H9 (cell line): ENCODE results near the gene SPAG7. TPM values are rescaled to one million over a fixed set of nuclear protein-coding genes. Genes with fewer than 3 reads are reported as not detected.

Source experiments
- DNase-seq: peaks from one replicate; pipeline ENCODE4 v3.0.0-alpha.2; 2017
- H2AFZ ChIP-seq: one replicate; pipeline ENCODE4 v1.6.1; 2013; ENCODE audit warnings: mild to moderate bottlenecking, low read length, control low read depth, moderate library complexity
- H2AK5ac ChIP-seq: 2 replicates; pipeline ENCODE4 v1.6.1; 2013; ENCODE audit warnings: low read length, control low read depth, mixed read lengths; ENCODE audit not compliant: insufficient read length
- H2BK120ac ChIP-seq: one replicate; pipeline ENCODE4 v1.6.1; 2013; ENCODE audit warnings: low read depth, mild to moderate bottlenecking, low read length, control low read depth, inconsistent platforms; ENCODE audit not compliant: poor library complexity, severe bottlenecking
- H2BK12ac ChIP-seq: 2 replicates; pipeline ENCODE4 v1.6.1; 2013; ENCODE audit warnings: low read length, control low read depth, mixed read lengths, low read depth; ENCODE audit not compliant: insufficient read length
- H2BK15ac ChIP-seq: 2 replicates; pipeline ENCODE4 v1.6.1; 2013; ENCODE audit warnings: low read depth, low read length, control low read depth
- H2BK20ac ChIP-seq: one replicate; pipeline ENCODE4 v1.6.1; 2013; ENCODE audit warnings: low read depth, mild to moderate bottlenecking, low read length, control low read depth, inconsistent platforms; ENCODE audit not compliant: poor library complexity, severe bottlenecking
- H2BK5ac ChIP-seq: 2 replicates; pipeline ENCODE4 v1.6.1; 2013; ENCODE audit warnings: low read length, control low read depth, mixed read lengths; ENCODE audit not compliant: insufficient read length
- H3K14ac ChIP-seq: 2 replicates; pipeline ENCODE4 v1.6.1; 2013; ENCODE audit warnings: low read length, control low read depth; ENCODE audit not compliant: insufficient read depth
- H3K18ac ChIP-seq: 2 replicates; pipeline ENCODE4 v1.6.1; 2013; ENCODE audit warnings: low read depth, mild to moderate bottlenecking, mixed read lengths, low read length, control low read depth; ENCODE audit not compliant: insufficient read length
- H3K23ac ChIP-seq: 2 replicates; pipeline ENCODE4 v1.6.1; 2013; ENCODE audit warnings: low read length, control low read depth, mixed read lengths, low read depth; ENCODE audit not compliant: insufficient read length
- H3K23me2 ChIP-seq: 2 replicates; pipeline ENCODE4 v1.6.1; 2013; ENCODE audit warnings: low read depth, mild to moderate bottlenecking, mixed read lengths, low read length, control low read depth; ENCODE audit not compliant: insufficient read length, poor library complexity, severe bottlenecking
- H3K27ac ChIP-seq: 2 replicates; pipeline ENCODE4 v1.5.1; 2013; ENCODE audit warnings: low read length, control low read depth, mixed read lengths, low read depth; ENCODE audit not compliant: insufficient read length
- H3K27me3 ChIP-seq: 2 replicates; pipeline ENCODE4 v1.6.1; 2013; ENCODE audit warnings: low read length, control low read depth, inconsistent platforms; ENCODE audit not compliant: insufficient read depth
- H3K4ac ChIP-seq: 2 replicates; pipeline ENCODE4 v1.6.1; 2013; ENCODE audit warnings: low read depth, mild to moderate bottlenecking, control low read depth, inconsistent platforms, low read length, moderate library complexity
- H3K4me1 ChIP-seq: 2 replicates; pipeline ENCODE4 v1.6.1; 2013; ENCODE audit warnings: low read length, control low read depth, inconsistent platforms; ENCODE audit not compliant: insufficient read depth
- H3K4me2 ChIP-seq: 2 replicates; pipeline ENCODE4 v1.6.1; 2013; ENCODE audit warnings: low read length, control low read depth, mixed read lengths; ENCODE audit not compliant: insufficient read length, insufficient read depth
- H3K56ac ChIP-seq: 2 replicates; pipeline ENCODE4 v1.6.1; 2013; ENCODE audit warnings: low read depth, mild to moderate bottlenecking, mixed read lengths, low read length, control low read depth; ENCODE audit not compliant: insufficient read length
- H3K79me1 ChIP-seq: 2 replicates; pipeline ENCODE4 v1.6.1; 2013; ENCODE audit warnings: low read depth, mild to moderate bottlenecking, moderate library complexity, low read length, control low read depth, inconsistent platforms; ENCODE audit not compliant: insufficient read depth, poor library complexity, severe bottlenecking
- H3K79me2 ChIP-seq: 2 replicates; pipeline ENCODE4 v1.6.1; 2013; ENCODE audit warnings: low read length, control low read depth, inconsistent platforms; ENCODE audit not compliant: insufficient read depth
- H3K9ac ChIP-seq: 2 replicates; pipeline ENCODE4 v1.6.1; 2013; ENCODE audit warnings: low read length, control low read depth, mixed read lengths; ENCODE audit not compliant: insufficient read length; ENCODE audit errors: extremely low read depth
- H3K9me3 ChIP-seq: one replicate; pipeline ENCODE4 v1.6.1; 2013; ENCODE audit warnings: low read depth, low read length, inconsistent platforms; ENCODE audit not compliant: control insufficient read depth
- H3T11ph ChIP-seq: one replicate; pipeline ENCODE4 v1.6.1; 2013; ENCODE audit warnings: mild to moderate bottlenecking, low read length, control low read depth, inconsistent platforms
- H4K20me1 ChIP-seq: one replicate; pipeline ENCODE4 v1.6.1; 2013; ENCODE audit not compliant: control insufficient read depth, insufficient read length, insufficient read depth
- H4K5ac ChIP-seq: 2 replicates; pipeline ENCODE4 v1.6.1; 2013; ENCODE audit warnings: low read depth, mild to moderate bottlenecking, mixed read lengths, low read length, control low read depth; ENCODE audit not compliant: insufficient read length
- H4K8ac ChIP-seq: replicated peaks from 2 replicates; pipeline ENCODE4 v1.6.1; 2013; ENCODE audit warnings: low read length, control low read depth, mixed read lengths, low read depth; ENCODE audit not compliant: insufficient read length
- H4K91ac ChIP-seq: 2 replicates; pipeline ENCODE4 v1.6.1; 2013; ENCODE audit warnings: low read depth, mild to moderate bottlenecking, moderate library complexity, mixed read lengths, low read length, control low read depth; ENCODE audit not compliant: insufficient read length
- H3K27ac Mint-ChIP-seq, 3 experiments: 2 replicates in 2 of 3; 3 replicates in 1 of 3; pipeline ENCODE4 v1.8.0; 2020 to 2021; ENCODE audit warnings: mixed read lengths in 3 of 3, mild to moderate bottlenecking in 1 of 3, moderate library complexity in 1 of 3
- H3K27me3 Mint-ChIP-seq: 2 replicates; pipeline ENCODE4 v1.8.0; 2021; ENCODE audit warnings: low read depth, mild to moderate bottlenecking, moderate library complexity, mixed read lengths
- H3K36me3 Mint-ChIP-seq, 3 experiments: 2 replicates in 2 of 3; 3 replicates in 1 of 3; pipeline ENCODE4 v1.8.0; 2020 to 2021; ENCODE audit warnings: low read depth in 3 of 3, mixed read lengths in 3 of 3; ENCODE audit not compliant: insufficient read depth in 1 of 3
- H3K4me1 Mint-ChIP-seq, 2 experiments: 2 replicates each; pipeline ENCODE4 v1.8.0; 2020; ENCODE audit warnings: mixed read lengths in 2 of 2
- H3K4me3 Mint-ChIP-seq, 2 experiments: 2 replicates in 1 of 2; 3 replicates in 1 of 2; pipeline ENCODE4 v1.8.0; 2020 to 2021; ENCODE audit warnings: mild to moderate bottlenecking in 2 of 2, mixed read lengths in 2 of 2, moderate library complexity in 1 of 2
- H3K9me3 Mint-ChIP-seq, 2 experiments: 2 replicates in 1 of 2; 3 replicates in 1 of 2; pipeline ENCODE4 v1.8.0; 2020; ENCODE audit warnings: mild to moderate bottlenecking in 2 of 2, mixed read lengths in 2 of 2, moderate library complexity in 1 of 2
- WGBS: extraction: QIAGEN DNeasy Blood & Tissue Kit; methylation state at CpG from one replicate; pipeline ENCODE4 v1.1.7; 2013; ENCODE audit warnings: missing lambda C conversion rate, low lambda C conversion rate, mixed read lengths; ENCODE audit not compliant: insufficient read length; ENCODE audit errors: extremely low coverage; 5-methylcytosine and 5-hydroxymethylcytosine counted together
- total RNA-seq: library from RNA; stranded (reverse); gene quantifications from 2 replicates; pipeline ENCODE4 v1.2.1, GENCODE V29; 2021
- TF ChIP-seq, protein P1 (sequence below): fragments of 200-600 bp; sonication (generic); conservative IDR thresholded peaks from 3 replicates; pipeline ENCODE4 v1.8.0; 2021; ENCODE audit warnings: antibody characterized with exemption, mild to moderate bottlenecking

The SPAG7 gene
- total RNA-seq, 1 experiment from 2014 or later = 102 TPM

GRCh38 chr17:4969047-4969550 is 1.5 kb upstream of the SPAG7 start:
- H3K23me2 ChIP-seq = peaks cover 23% of the 10 kb centered on the region
- H2AK5ac ChIP-seq = no peak overlapping the region
- Mint-ChIP-seq H3K27me3 (peaks cover 14% of the 10 kb centered on the region), H3K27ac (peak overlapping the region in 1 of 3 experiments; percentile 56; a peak in 5 of 7 replicates), H3K4me1 (peaks cover 36 to 38% of the 10 kb centered on the region in 2 experiments), H3K36me3 (peaks cover 32 to 47% (median 47%) of the 10 kb centered on the region in 3 experiments), H3K9me3 (peaks cover 5 to 21% of the 10 kb centered on the region in 2 experiments; a peak in 4 of 5 replicates), H3K4me3 (no peak overlapping the region)
- DNase-seq = no peak
- H3K79me2 ChIP-seq = peaks cover 2% of the 10 kb centered on the region; the same call in 1 of the 2 replicates
- no peak overlapping the region for H4K8ac ChIP-seq
- H2AFZ ChIP-seq = no peak overlapping the region
- H4K5ac ChIP-seq = no peak overlapping the region
- peak overlapping the region; percentile 77 for H3K4me2 ChIP-seq
- H3K27ac ChIP-seq = no peak overlapping the region
- H3K56ac ChIP-seq = no peak overlapping the region
- no peaks in the 10 kb centered on the region for H3K9me3 ChIP-seq
- H2BK5ac ChIP-seq = no peak overlapping the region
- no peak overlapping the region for H3T11ph ChIP-seq
- H2BK20ac ChIP-seq = no peak overlapping the region
- no peak overlapping the region for H2BK15ac ChIP-seq
- H3K4ac ChIP-seq = no peak overlapping the region
- peaks cover 2% of the 10 kb centered on the region for H3K79me1 ChIP-seq
- H3K14ac ChIP-seq = peak overlapping the region; percentile 94; the same call in 1 of the 2 replicates
- TF ChIP-seq, protein P1, sequence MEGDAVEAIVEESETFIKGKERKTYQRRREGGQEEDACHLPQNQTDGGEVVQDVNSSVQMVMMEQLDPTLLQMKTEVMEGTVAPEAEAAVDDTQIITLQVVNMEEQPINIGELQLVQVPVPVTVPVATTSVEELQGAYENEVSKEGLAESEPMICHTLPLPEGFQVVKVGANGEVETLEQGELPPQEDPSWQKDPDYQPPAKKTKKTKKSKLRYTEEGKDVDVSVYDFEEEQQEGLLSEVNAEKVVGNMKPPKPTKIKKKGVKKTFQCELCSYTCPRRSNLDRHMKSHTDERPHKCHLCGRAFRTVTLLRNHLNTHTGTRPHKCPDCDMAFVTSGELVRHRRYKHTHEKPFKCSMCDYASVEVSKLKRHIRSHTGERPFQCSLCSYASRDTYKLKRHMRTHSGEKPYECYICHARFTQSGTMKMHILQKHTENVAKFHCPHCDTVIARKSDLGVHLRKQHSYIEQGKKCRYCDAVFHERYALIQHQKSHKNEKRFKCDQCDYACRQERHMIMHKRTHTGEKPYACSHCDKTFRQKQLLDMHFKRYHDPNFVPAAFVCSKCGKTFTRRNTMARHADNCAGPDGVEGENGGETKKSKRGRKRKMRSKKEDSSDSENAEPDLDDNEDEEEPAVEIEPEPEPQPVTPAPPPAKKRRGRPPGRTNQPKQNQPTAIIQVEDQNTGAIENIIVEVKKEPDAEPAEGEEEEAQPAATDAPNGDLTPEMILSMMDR = no peak
- H2BK120ac ChIP-seq = no peak overlapping the region
- H4K20me1 ChIP-seq = no peaks in the 10 kb centered on the region
- no peak overlapping the region for H3K23ac ChIP-seq
- no CpG with 5 or more reads among the region's 15 CpGs for WGBS
- H3K27me3 ChIP-seq = no peaks in the 10 kb centered on the region; the same call in 1 of the 2 replicates
- H3K9ac ChIP-seq = peak overlapping the region; percentile 69
- no peak overlapping the region for H4K91ac ChIP-seq
- no peak overlapping the region for H2BK12ac ChIP-seq
- peak overlapping the region; percentile 46 for H3K18ac ChIP-seq
- peaks cover 10% of the 10 kb centered on the region; the same call in 1 of the 2 replicates for H3K4me1 ChIP-seq
